ENCODE results near the gene APBB2.

The APBB2 gene

GRCh38 chr4:41160012-41160789 is 54.1 kb downstream of the APBB2 start:
- H3K23ac ChIP-seq (ENCODE audit: low read length in 2 of 2), result no peak overlapping the region
- peaks cover 11% of the 10 kb centered on the region for H3K79me1 ChIP-seq (replicated peaks; ENCODE audit: low read length, poor library complexity, severe bottlenecking)
- WGBS, result under 1% methylated on average over 8 of the region's 10 CpGs
- H2AFZ ChIP-seq (ENCODE audit: low read depth, low read length), result peak overlapping the region; percentile 64
- H3K27me3 ChIP-seq (ENCODE audit: control insufficient read depth in 1 of 2, insufficient read depth in 1 of 2, low read length in 2 of 2), result no peaks in the 10 kb centered on the region
- peak; percentile 94 for DNase-seq
- no peak overlapping the region for H3K4me2 ChIP-seq (ENCODE audit: low read length, poor library complexity, severe bottlenecking)
- no peak overlapping the region for H2BK12ac ChIP-seq (ENCODE audit: low read length in 2 of 2)
- no peaks in the 10 kb centered on the region for H3K36me3 ChIP-seq (ENCODE audit: control insufficient read depth in 1 of 2, insufficient read depth in 2 of 2, low read depth in 1 of 2, low read length in 2 of 2)
- H4K8ac ChIP-seq (ENCODE audit: low read length), result no peak overlapping the region
- H3K4ac ChIP-seq (ENCODE audit: low read depth in 1 of 2, low read length in 2 of 2), result peak overlapping the region in 1 of 2 experiments; percentile 21
- no peak overlapping the region for H2BK5ac ChIP-seq (ENCODE audit: low read depth, low read length, poor library complexity, severe bottlenecking)
- H4K91ac ChIP-seq (ENCODE audit: low read length), result no peak overlapping the region
- peak overlapping the region; percentile 40 to 72 for H3K18ac ChIP-seq (ENCODE audit: low read depth in 1 of 2, low read length in 2 of 2)
- H3K14ac ChIP-seq (ENCODE audit: low read length in 2 of 2), result no peak overlapping the region
- H2BK15ac ChIP-seq (ENCODE audit: low read depth, poor library complexity, severe bottlenecking), result no peak overlapping the region
- H3K4me1 ChIP-seq (ENCODE audit: control insufficient read depth, insufficient read depth, low read depth, low read length), result peaks cover 17% of the 10 kb centered on the region
- peak overlapping the region; percentile 87 for H3K27ac ChIP-seq (ENCODE audit: low read length, poor library complexity, severe bottlenecking)
- no peak overlapping the region for H2BK120ac ChIP-seq (ENCODE audit: low read depth, low read length)
- H2AK5ac ChIP-seq (ENCODE audit: low read length, severe bottlenecking), result peak overlapping the region; percentile 19
- H3K9me3 ChIP-seq (ENCODE audit: control insufficient read depth, low read length), result no peaks in the 10 kb centered on the region
- no peak overlapping the region for H3K9ac ChIP-seq (ENCODE audit: low read length)
- H3K4me3 ChIP-seq (ENCODE audit: insufficient read depth in 1 of 2, low read depth in 1 of 2, low read length in 2 of 2), result no peak overlapping the region

- no peaks in the 10 kb centered on the region for H3K27me3 ChIP-seq (ENCODE audit: control insufficient read depth in 1 of 2, insufficient read depth in 1 of 2, low read length in 2 of 2)
- peak overlapping the region; percentile 72 to 95 for H2BK12ac ChIP-seq (ENCODE audit: low read length in 2 of 2)
- peaks cover 7% of the 10 kb centered on the region for H3K79me1 ChIP-seq (replicated peaks; ENCODE audit: low read length, poor library complexity, severe bottlenecking)
- no peak overlapping the region for H2BK15ac ChIP-seq (ENCODE audit: low read depth, poor library complexity, severe bottlenecking)
- H3K9ac ChIP-seq (ENCODE audit: low read length), result no peak overlapping the region
- no peak overlapping the region for H4K8ac ChIP-seq (ENCODE audit: low read length)
- no peak overlapping the region for H3K23ac ChIP-seq (ENCODE audit: low read length in 2 of 2)
- H4K91ac ChIP-seq (ENCODE audit: low read length), result peak overlapping the region; percentile 56
- no peak for DNase-seq
- peak overlapping the region; percentile 74 for H2BK120ac ChIP-seq (ENCODE audit: low read depth, low read length)
- no peak overlapping the region for H3K4me2 ChIP-seq (ENCODE audit: low read length, poor library complexity, severe bottlenecking)
- H3K4me3 ChIP-seq (ENCODE audit: insufficient read depth in 1 of 2, low read depth in 1 of 2, low read length in 2 of 2), result no peak overlapping the region
- H2BK5ac ChIP-seq (ENCODE audit: low read depth, low read length, poor library complexity, severe bottlenecking), result peak overlapping the region; percentile 22
- no peaks in the 10 kb centered on the region for H3K36me3 ChIP-seq (ENCODE audit: control insufficient read depth in 1 of 2, insufficient read depth in 2 of 2, low read depth in 1 of 2, low read length in 2 of 2)
- no peak overlapping the region for H2AFZ ChIP-seq (ENCODE audit: low read depth, low read length)
- 98% methylated on average over 5 of the region's 5 CpGs for WGBS
- peak overlapping the region; percentile 67 to 68 for H3K4ac ChIP-seq (ENCODE audit: low read depth in 1 of 2, low read length in 2 of 2)
- peak overlapping the region; percentile 78 for H3K27ac ChIP-seq (ENCODE audit: low read length, poor library complexity, severe bottlenecking)
- H3K9me3 ChIP-seq (ENCODE audit: control insufficient read depth, low read length), result no peaks in the 10 kb centered on the region
- H3K18ac ChIP-seq (ENCODE audit: low read depth in 1 of 2, low read length in 2 of 2), result peak overlapping the region; percentile 4 to 76
- peak overlapping the region; percentile 95 for H2AK5ac ChIP-seq (ENCODE audit: low read length, severe bottlenecking)
- peaks cover 19% of the 10 kb centered on the region for H3K4me1 ChIP-seq (ENCODE audit: control insufficient read depth, insufficient read depth, low read depth, low read length)
- H3K14ac ChIP-seq (ENCODE audit: low read length in 2 of 2), result no peak overlapping the region
Observed at GRCh38 chr4:41158756-41159155, 55.6 kb downstream of the APBB2 start.

GRCh38 chr4:41158274-41158673 is 56.1 kb downstream of the APBB2 start:
- no CpG with 5 or more reads among the region's 1 CpG for WGBS
- Histone ChIP-seq H3K4me3 (ENCODE audit: insufficient read depth in 1 of 2, low read depth in 1 of 2, low read length in 2 of 2) (no peak overlapping the region), H3K9me3 (ENCODE audit: control insufficient read depth, low read length) (no peaks in the 10 kb centered on the region), H4K91ac (ENCODE audit: low read length) (no peak overlapping the region), H2BK15ac (ENCODE audit: low read depth, poor library complexity, severe bottlenecking) (no peak overlapping the region), H2BK5ac (ENCODE audit: low read depth, low read length, poor library complexity, severe bottlenecking) (peak overlapping the region; percentile 22), H3K4ac (ENCODE audit: low read depth in 1 of 2, low read length in 2 of 2) (peak overlapping the region; percentile 39 to 75), H3K4me1 (ENCODE audit: control insufficient read depth, insufficient read depth, low read depth, low read length) (peaks cover 19% of the 10 kb centered on the region), H3K79me1 (replicated peaks; ENCODE audit: low read length, poor library complexity, severe bottlenecking) (peaks cover 7% of the 10 kb centered on the region), H3K4me2 (ENCODE audit: low read length, poor library complexity, severe bottlenecking) (no peak overlapping the region), H4K8ac (ENCODE audit: low read length) (no peak overlapping the region), H3K27ac (ENCODE audit: low read length, poor library complexity, severe bottlenecking) (peak overlapping the region; percentile 78), H3K9ac (ENCODE audit: low read length) (no peak overlapping the region), H2AFZ (ENCODE audit: low read depth, low read length) (no peak overlapping the region), H2BK12ac (ENCODE audit: low read length in 2 of 2) (no peak overlapping the region), H3K18ac (ENCODE audit: low read depth in 1 of 2, low read length in 2 of 2) (peak overlapping the region in 1 of 2 experiments; percentile 62), H2AK5ac (ENCODE audit: low read length, severe bottlenecking) (peak overlapping the region; percentile 95), H3K27me3 (ENCODE audit: control insufficient read depth in 1 of 2, insufficient read depth in 1 of 2, low read length in 2 of 2) (no peaks in the 10 kb centered on the region), H3K36me3 (ENCODE audit: control insufficient read depth in 1 of 2, insufficient read depth in 2 of 2, low read depth in 1 of 2, low read length in 2 of 2) (no peaks in the 10 kb centered on the region), H3K14ac (ENCODE audit: low read length in 2 of 2) (no peak overlapping the region), H2BK120ac (ENCODE audit: low read depth, low read length) (no peak overlapping the region), H3K23ac (ENCODE audit: low read length in 2 of 2) (no peak overlapping the region)
- no peak for DNase-seq

GRCh38 chr4:41157009-41157408 is 57.3 kb downstream of the APBB2 start:
- 95% methylated on average over 5 of the region's 6 CpGs for WGBS
- no peak overlapping the region for H2BK12ac ChIP-seq (ENCODE audit: low read length in 2 of 2)
- no peak overlapping the region for H3K4me2 ChIP-seq (ENCODE audit: low read length, poor library complexity, severe bottlenecking)
- H3K4me1 ChIP-seq (ENCODE audit: control insufficient read depth, insufficient read depth, low read depth, low read length), result peaks cover 19% of the 10 kb centered on the region
- peak overlapping the region; percentile 95 for H3K27ac ChIP-seq (ENCODE audit: low read length, poor library complexity, severe bottlenecking)
- H3K9me3 ChIP-seq (ENCODE audit: control insufficient read depth, low read length), result no peaks in the 10 kb centered on the region
- H4K91ac ChIP-seq (ENCODE audit: low read length), result no peak overlapping the region
- H3K14ac ChIP-seq (ENCODE audit: low read length in 2 of 2), result no peak overlapping the region
- peaks cover 2% of the 10 kb centered on the region for H3K79me1 ChIP-seq (replicated peaks; ENCODE audit: low read length, poor library complexity, severe bottlenecking)
- no peak overlapping the region for H2BK5ac ChIP-seq (ENCODE audit: low read depth, low read length, poor library complexity, severe bottlenecking)
- H4K8ac ChIP-seq (ENCODE audit: low read length), result no peak overlapping the region
- H3K4ac ChIP-seq (ENCODE audit: low read depth in 1 of 2, low read length in 2 of 2), result no peak overlapping the region
- peak overlapping the region; percentile 71 for H2AK5ac ChIP-seq (ENCODE audit: low read length, severe bottlenecking)
- no peak overlapping the region for H2BK120ac ChIP-seq (ENCODE audit: low read depth, low read length)
- DNase-seq, result no peak
- peak overlapping the region; percentile 47 to 60 for H3K18ac ChIP-seq (ENCODE audit: low read depth in 1 of 2, low read length in 2 of 2)
- H3K9ac ChIP-seq (ENCODE audit: low read length), result no peak overlapping the region
- H3K4me3 ChIP-seq (ENCODE audit: insufficient read depth in 1 of 2, low read depth in 1 of 2, low read length in 2 of 2), result no peak overlapping the region
- H2AFZ ChIP-seq (ENCODE audit: low read depth, low read length), result no peak overlapping the region
- no peaks in the 10 kb centered on the region for H3K27me3 ChIP-seq (ENCODE audit: control insufficient read depth in 1 of 2, insufficient read depth in 1 of 2, low read length in 2 of 2)
- H3K36me3 ChIP-seq (ENCODE audit: control insufficient read depth in 1 of 2, insufficient read depth in 2 of 2, low read depth in 1 of 2, low read length in 2 of 2), result no peaks in the 10 kb centered on the region
- H3K23ac ChIP-seq (ENCODE audit: low read length in 2 of 2), result peak overlapping the region in 1 of 2 experiments; percentile 50
- H2BK15ac ChIP-seq (ENCODE audit: low read depth, poor library complexity, severe bottlenecking), result no peak overlapping the region

All from mesenchymal stem cell (in vitro differentiated cells and primary cell).